ENCODE data around the gene HACL1.

The HACL1 gene

DNA sequence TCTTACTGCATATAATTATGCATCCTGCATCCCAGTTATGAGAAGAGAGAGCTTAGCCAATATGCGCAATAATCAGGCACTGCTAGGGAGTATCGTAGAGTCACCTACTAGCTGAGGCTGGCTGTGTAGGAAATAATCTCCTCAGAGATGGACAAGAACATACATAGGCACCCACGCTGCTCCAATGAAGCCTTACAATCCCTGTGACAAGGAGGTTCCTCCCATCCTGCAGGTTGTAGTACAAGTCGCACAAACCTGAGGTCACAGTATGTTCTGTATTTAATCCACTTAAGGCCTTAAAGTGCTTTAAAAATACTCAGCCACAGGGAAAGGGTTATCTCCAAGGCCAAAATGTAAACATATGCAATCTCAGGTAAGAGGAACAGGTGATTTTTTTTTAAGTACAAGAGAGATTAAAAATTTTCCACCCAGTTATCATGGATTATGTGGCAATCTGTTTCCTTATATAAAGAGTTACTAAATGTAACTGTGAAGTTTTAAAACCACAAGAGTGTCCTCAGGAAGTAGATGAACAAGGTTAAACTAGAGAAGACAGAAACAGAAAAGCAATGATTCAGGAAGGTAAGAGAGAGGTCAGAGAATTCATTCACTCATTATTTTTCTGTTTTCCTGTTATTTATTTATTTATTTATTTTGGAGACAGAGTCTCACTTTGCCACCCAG lies 72.4 kb downstream of the HACL1 start:
- no peak overlapping the region for H3K4me3 ChIP-seq (ENCODE audit: low read depth, low read length)

DNA sequence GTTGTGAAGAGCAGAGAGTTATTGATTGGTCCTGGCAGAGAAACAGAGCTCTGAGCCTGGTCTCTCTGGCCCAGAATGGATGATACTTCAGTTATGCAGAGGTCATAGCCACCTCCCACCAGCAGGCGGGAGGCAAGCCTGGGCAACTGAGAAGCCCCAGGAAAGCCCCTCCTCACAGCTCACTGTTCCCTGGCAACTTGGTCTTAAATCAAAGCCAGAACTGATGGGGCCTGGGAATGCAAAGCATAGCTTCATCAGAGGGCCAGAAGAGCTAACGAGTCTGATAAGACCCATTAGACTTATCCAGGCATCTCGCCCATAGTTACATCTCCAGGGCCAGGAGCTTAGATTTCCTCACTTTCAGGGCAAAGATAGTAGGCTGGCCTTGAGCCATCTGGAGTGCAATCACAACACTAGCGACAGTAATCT lies 74.3 kb downstream of the HACL1 start:
- in situ Hi-C loops (cut with HindIII; ENCODE audit: low sequenced_read_pairs) = no loop called here
- TF ChIP-seq, protein P1, sequence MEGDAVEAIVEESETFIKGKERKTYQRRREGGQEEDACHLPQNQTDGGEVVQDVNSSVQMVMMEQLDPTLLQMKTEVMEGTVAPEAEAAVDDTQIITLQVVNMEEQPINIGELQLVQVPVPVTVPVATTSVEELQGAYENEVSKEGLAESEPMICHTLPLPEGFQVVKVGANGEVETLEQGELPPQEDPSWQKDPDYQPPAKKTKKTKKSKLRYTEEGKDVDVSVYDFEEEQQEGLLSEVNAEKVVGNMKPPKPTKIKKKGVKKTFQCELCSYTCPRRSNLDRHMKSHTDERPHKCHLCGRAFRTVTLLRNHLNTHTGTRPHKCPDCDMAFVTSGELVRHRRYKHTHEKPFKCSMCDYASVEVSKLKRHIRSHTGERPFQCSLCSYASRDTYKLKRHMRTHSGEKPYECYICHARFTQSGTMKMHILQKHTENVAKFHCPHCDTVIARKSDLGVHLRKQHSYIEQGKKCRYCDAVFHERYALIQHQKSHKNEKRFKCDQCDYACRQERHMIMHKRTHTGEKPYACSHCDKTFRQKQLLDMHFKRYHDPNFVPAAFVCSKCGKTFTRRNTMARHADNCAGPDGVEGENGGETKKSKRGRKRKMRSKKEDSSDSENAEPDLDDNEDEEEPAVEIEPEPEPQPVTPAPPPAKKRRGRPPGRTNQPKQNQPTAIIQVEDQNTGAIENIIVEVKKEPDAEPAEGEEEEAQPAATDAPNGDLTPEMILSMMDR (IDR thresholded peaks at IDR 0.05; ENCODE audit: low read depth, low read length) = peak; percentile 34
- no peak for DNase-seq (ENCODE audit: low read depth, low spot score)
- H3K4me3 ChIP-seq (ENCODE audit: low read depth, low read length) = no peak overlapping the region

More for the DNA sequence above, 72.4 kb downstream of the HACL1 start:
- DNase-seq (ENCODE audit: low read depth, low spot score) = no peak
- TF ChIP-seq, protein P1 (IDR thresholded peaks at IDR 0.05; ENCODE audit: low read depth, low read length) = no peak
- in situ Hi-C loops (cut with HindIII; ENCODE audit: low sequenced_read_pairs) = no loop called here

DNA sequence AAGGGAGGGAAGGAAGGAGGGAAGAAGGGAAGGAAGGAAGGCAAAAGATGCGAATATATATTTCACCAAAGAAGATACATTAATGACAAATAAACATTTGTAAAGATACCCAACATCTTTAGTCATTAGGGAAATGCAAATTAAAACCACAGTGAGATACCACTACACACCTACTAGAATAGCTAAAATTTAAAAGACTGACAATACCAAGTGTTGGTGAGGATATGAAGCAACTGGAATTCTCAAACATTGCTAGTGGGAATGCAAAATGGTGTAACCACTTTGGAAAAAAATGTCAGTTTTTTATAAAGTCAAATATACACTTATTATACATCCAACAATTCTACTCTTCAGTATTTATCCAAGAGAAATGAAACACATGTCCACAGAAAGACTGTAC lies 75.6 kb downstream of the HACL1 start:
- in situ Hi-C loops (cut with HindIII; ENCODE audit: low sequenced_read_pairs) = no loop called here

DNA sequence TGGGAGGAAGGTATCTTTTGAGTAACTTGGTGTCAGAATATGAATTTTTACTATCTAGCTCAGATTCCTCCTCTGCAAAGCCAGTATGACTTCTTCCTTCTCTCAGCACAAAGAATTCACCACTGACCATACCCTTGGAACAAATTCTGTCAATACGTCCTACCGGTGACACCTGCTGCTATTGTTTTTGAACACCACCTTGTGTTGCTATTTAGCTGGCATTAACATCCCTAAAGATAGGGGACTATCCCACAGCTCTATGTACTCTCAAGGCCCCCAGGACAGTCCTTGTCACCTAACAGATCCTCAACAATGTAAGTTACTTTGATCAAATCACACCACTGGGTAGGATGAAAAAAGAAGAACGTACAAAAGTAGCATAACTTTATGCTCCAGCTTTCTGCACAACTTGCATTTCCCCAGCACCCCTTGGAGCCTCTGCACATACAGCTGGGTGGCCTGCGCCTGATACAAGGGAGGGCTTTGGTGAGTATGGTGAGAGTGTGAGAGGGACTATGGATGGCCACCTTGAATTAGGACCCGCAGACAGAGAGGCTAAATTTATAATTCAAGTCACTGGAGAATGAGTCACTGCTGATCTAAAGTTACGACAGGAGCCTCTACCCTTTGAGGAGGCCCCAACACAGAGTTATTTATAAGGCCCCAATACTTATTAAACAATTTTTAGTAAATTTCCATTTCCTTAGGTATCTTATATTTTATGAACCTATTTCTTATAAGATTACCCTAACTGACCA lies 77.5 kb downstream of the HACL1 start:
- H3K4me3 ChIP-seq (ENCODE audit: low read depth, low read length) = no peak overlapping the region
- no peak for DNase-seq (ENCODE audit: low read depth, low spot score)
- TF ChIP-seq, protein P1 (IDR thresholded peaks at IDR 0.05; ENCODE audit: low read depth, low read length) = no peak
- in situ Hi-C loops (cut with HindIII; ENCODE audit: low sequenced_read_pairs) = no loop called here

More for the DNA sequence above, 75.6 kb downstream of the HACL1 start:
- H3K4me3 ChIP-seq (ENCODE audit: low read depth, low read length) = no peak overlapping the region
- DNase-seq (ENCODE audit: low read depth, low spot score) = no peak
- TF ChIP-seq, protein P1 (IDR thresholded peaks at IDR 0.05; ENCODE audit: low read depth, low read length) = no peak

DNA sequence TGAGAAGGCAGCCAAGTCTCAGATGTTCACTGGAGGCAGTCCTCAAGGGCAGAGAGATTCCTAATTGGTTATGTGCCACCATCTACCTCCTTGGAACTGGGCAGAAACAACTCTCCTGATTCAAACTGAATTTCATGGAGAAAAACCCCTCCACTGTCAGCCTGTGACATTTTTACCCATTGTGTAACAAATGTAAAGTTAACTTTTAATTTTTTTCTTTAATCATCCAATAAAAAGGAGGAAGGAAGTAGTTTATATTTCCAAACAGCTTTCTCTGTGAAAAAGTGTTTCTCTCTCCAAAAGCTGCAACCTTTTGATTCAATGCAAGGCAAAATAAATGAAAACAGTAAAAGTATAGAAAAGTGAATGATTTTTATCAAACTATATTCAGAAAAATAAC lies 79.4 kb downstream of the HACL1 start:
- TF ChIP-seq, protein P1 (IDR thresholded peaks at IDR 0.05; ENCODE audit: low read depth, low read length) = no peak
- no peak for DNase-seq (ENCODE audit: low read depth, low spot score)
- no peak overlapping the region for H3K4me3 ChIP-seq (ENCODE audit: low read depth, low read length)
- in situ Hi-C loops (cut with HindIII; ENCODE audit: low sequenced_read_pairs) = no loop called here

DNA sequence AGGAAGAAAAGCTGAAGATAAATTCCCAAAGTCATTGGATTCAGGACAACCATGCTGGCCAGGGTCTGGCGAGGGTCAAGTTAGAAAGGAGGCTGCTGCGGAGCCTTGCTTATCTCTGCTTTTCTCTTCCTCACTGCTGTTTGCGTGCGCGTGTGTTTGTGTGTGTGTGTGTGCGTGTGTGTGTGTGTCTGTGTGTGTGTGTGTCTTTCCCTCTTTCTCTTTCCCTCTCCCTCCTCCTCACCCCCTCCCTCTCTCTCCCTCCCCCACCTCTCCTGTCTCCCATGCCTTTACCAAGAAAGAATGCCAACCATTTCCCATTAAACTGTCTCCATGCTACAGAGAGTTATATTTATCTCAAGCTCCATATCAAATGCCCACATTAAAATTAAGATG lies 79.8 kb downstream of the HACL1 start, which contains the start of gene COLQ:
Gene COLQ, minus strand, starts transcription at position 134 of the 393 bp plus-strand sequence. Its CDS starts 81 bp downstream, at position 53.
- DNase-seq (ENCODE audit: low read depth, low spot score) = no peak
- TF ChIP-seq, protein P1 (IDR thresholded peaks at IDR 0.05; ENCODE audit: low read depth, low read length) = no peak
- H3K4me3 ChIP-seq (ENCODE audit: low read depth, low read length) = no peak within 1 kb of the TSS

More for the DNA sequence above, 79.8 kb downstream of the HACL1 start, which contains the start of gene COLQ:
- in situ Hi-C loops (cut with HindIII; ENCODE audit: low sequenced_read_pairs) = no loop called here

All from astrocyte of the spinal cord (primary cell).